Neural progenitor cell (in vitro differentiated cells): ENCODE measurements around the gene WDR5. TPM values are rescaled to one million over a fixed set of nuclear protein-coding genes. Genes with fewer than 3 reads are reported as not detected.

Experiments
- DNase-seq: peaks from one replicate; pipeline ENCODE4 v3.0.0-alpha.2; 2016; ENCODE audit warnings: low spot score
- H2AFZ ChIP-seq: fragments of 200-600 bp; sonication (generic); replicated peaks from 2 replicates; pipeline ENCODE4 v1.6.1; 2016; ENCODE audit warnings: antibody characterized with exemption
- H3F3A ChIP-seq: fragments of 200-600 bp; sonication (generic); 2 replicates; pipeline ENCODE4 v1.6.1; 2016; ENCODE audit warnings: antibody characterized with exemption, low read depth
- H3K27ac ChIP-seq: fragments of 200-600 bp; sonication (generic); 2 replicates; pipeline ENCODE4 v1.5.1; 2016; ENCODE audit warnings: mild to moderate bottlenecking
- H3K27me3 ChIP-seq: fragments of 200-600 bp; sonication (generic); 2 replicates; pipeline ENCODE4 v1.6.1; 2016; ENCODE audit warnings: mild to moderate bottlenecking, moderate library complexity
- H3K36me3 ChIP-seq: fragments of 200-600 bp; sonication (generic); 2 replicates; pipeline ENCODE4 v1.5.1; 2016
- H3K4me1 ChIP-seq: fragments of 200-600 bp; sonication (generic); 2 replicates; pipeline ENCODE4 v1.6.1; 2016; ENCODE audit warnings: mixed run types
- H3K4me2 ChIP-seq: fragments of 200-600 bp; sonication (generic); 2 replicates; pipeline ENCODE4 v1.6.1; 2016
- H3K4me3 ChIP-seq: fragments of 200-600 bp; sonication (generic); 2 replicates; pipeline ENCODE4 v1.5.1; 2016
- H3K79me2 ChIP-seq: fragments of 200-600 bp; sonication (generic); 2 replicates; pipeline ENCODE4 v1.6.1; 2016; ENCODE audit warnings: low read depth
- H3K9ac ChIP-seq: fragments of 200-600 bp; sonication (generic); 2 replicates; pipeline ENCODE4 v1.6.1; 2016
- H3K9me3 ChIP-seq: fragments of 200-600 bp; sonication (generic); 2 replicates; pipeline ENCODE4 v1.5.1; 2016; ENCODE audit warnings: low read depth
- H4K20me1 ChIP-seq: fragments of 200-600 bp; sonication (generic); 2 replicates; pipeline ENCODE4 v1.6.1; 2016; ENCODE audit warnings: low read depth
- H3K27ac Mint-ChIP-seq: 3 replicates; pipeline ENCODE4 v1.8.0; 2021; ENCODE audit warnings: mixed read lengths
- H3K27me3 Mint-ChIP-seq: 2 replicates; pipeline ENCODE4 v1.8.0; 2022; ENCODE audit warnings: low read depth, mild to moderate bottlenecking, inconsistent platforms, moderate library complexity, mixed read lengths; ENCODE audit not compliant: insufficient read depth
- H3K36me3 Mint-ChIP-seq: 3 replicates; pipeline ENCODE4 v1.8.0; 2021; ENCODE audit warnings: mixed read lengths
- H3K4me1 Mint-ChIP-seq: 3 replicates; pipeline ENCODE4 v1.8.0; 2021; ENCODE audit warnings: mixed read lengths
- H3K4me3 Mint-ChIP-seq: 3 replicates; pipeline ENCODE4 v1.8.0; 2021; ENCODE audit warnings: mild to moderate bottlenecking, moderate library complexity, mixed read lengths
- H3K9me3 Mint-ChIP-seq: 3 replicates; pipeline ENCODE4 v1.8.0; 2020; ENCODE audit warnings: mixed read lengths
- CTCF ChIP-seq: fragments of 200-600 bp; sonication (generic); IDR thresholded peaks from 2 replicates; pipeline ENCODE4 v1.5.1; 2017; ENCODE audit warnings: antibody characterized with exemption, mild to moderate bottlenecking
- EZH2 ChIP-seq: fragments of 200-600 bp; sonication (generic); IDR thresholded peaks from 2 replicates; pipeline ENCODE4 v1.6.1; 2017; ENCODE audit warnings: antibody characterized with exemption, mild to moderate bottlenecking, moderate library complexity
- EZH2phosphoT487 ChIP-seq: fragments of 200-600 bp; sonication (generic); IDR thresholded peaks from 2 replicates; pipeline ENCODE4 v1.6.1; 2017; ENCODE audit warnings: antibody characterized with exemption
- small RNA-seq: library from RNA; depleted of rRNA; stranded (forward); fragments of <200 nt; gene quantifications from one replicate; pipeline ENCODE3, GENCODE V24; 2015
- total RNA-seq: library from RNA; depleted of rRNA; stranded (reverse); fragments of >200 nt; gene quantifications from 2 replicates; pipeline ENCODE4 v1.2.3, GENCODE V29; 2015; ENCODE audit warnings: low replicate concordance

Gene WDR5
- total RNA-seq, 1 donor from 2014 or later: 26.7 TPM

- Histone ChIP-seq H3K79me2 (no peaks in the 10 kb centered on the region), H3K4me1 (peaks cover 2% of the 10 kb centered on the region), H3K9me3 (no peaks in the 10 kb centered on the region), H3K4me3 (no peak overlapping the region), H2AFZ (no peak overlapping the region), H3K4me2 (no peak overlapping the region), H3K27ac (no peak overlapping the region), H3K36me3 (no peaks in the 10 kb centered on the region), H3F3A (no peaks in the 10 kb centered on the region), H3K27me3 (no peaks in the 10 kb centered on the region), H3K9ac (no peak overlapping the region), H4K20me1 (no peaks in the 10 kb centered on the region)
- H3K4me1 Mint-ChIP-seq: peaks cover 32% of the 10 kb centered on the region
- H3K36me3 Mint-ChIP-seq: no peaks in the 10 kb centered on the region
- peak overlapping the region; percentile 82 for H3K27ac Mint-ChIP-seq
- H3K4me3 Mint-ChIP-seq: no peak overlapping the region
- no peak for DNase-seq
- H3K27me3 Mint-ChIP-seq: peaks cover 2% of the 10 kb centered on the region
- peaks cover 3% of the 10 kb centered on the region for H3K9me3 Mint-ChIP-seq
- no peak for TF ChIP-seq EZH2
- no peak for TF ChIP-seq EZH2phosphoT487
- TF ChIP-seq CTCF: no peak
Observed at GRCh38 chr9:134206311-134207300, 70.7 kb downstream of the WDR5 start.

GRCh38 chr9:134208310-134208841, 72.5 kb downstream of the WDR5 start:
- H3K4me2 ChIP-seq: no peak overlapping the region
- no peak overlapping the region for H2AFZ ChIP-seq
- no peak overlapping the region for H3K4me3 ChIP-seq
- peaks cover 13% of the 10 kb centered on the region for H3K27me3 Mint-ChIP-seq
- TF ChIP-seq CTCF (no peak), EZH2 (no peak), EZH2phosphoT487 (no peak)
- H3K4me1 ChIP-seq: peaks cover 2% of the 10 kb centered on the region
- no peaks in the 10 kb centered on the region for H3K36me3 ChIP-seq
- no peaks in the 10 kb centered on the region for H3K9me3 ChIP-seq
- no peaks in the 10 kb centered on the region for H3K36me3 Mint-ChIP-seq
- no peak overlapping the region for H3K4me3 Mint-ChIP-seq
- no peak for DNase-seq
- peaks cover 35% of the 10 kb centered on the region for H3K4me1 Mint-ChIP-seq
- no peaks in the 10 kb centered on the region for H4K20me1 ChIP-seq
- no peaks in the 10 kb centered on the region for H3F3A ChIP-seq
- H3K27me3 ChIP-seq: no peaks in the 10 kb centered on the region
- no peaks in the 10 kb centered on the region for H3K79me2 ChIP-seq
- no peak overlapping the region for H3K9ac ChIP-seq
- H3K9me3 Mint-ChIP-seq: peaks cover 5% of the 10 kb centered on the region
- H3K27ac ChIP-seq: no peak overlapping the region
- peak overlapping the region; percentile 68 for H3K27ac Mint-ChIP-seq

GRCh38 chr9:134208981-134209725, 73.3 kb downstream of the WDR5 start:
- Histone ChIP-seq H3K9me3 (no peaks in the 10 kb centered on the region), H3K36me3 (no peaks in the 10 kb centered on the region), H3K4me3 (no peak overlapping the region), H3K4me2 (no peak overlapping the region), H3K9ac (no peak overlapping the region), H3K27ac (no peak overlapping the region), H2AFZ (no peak overlapping the region), H3K79me2 (no peaks in the 10 kb centered on the region), H3K27me3 (no peaks in the 10 kb centered on the region), H3F3A (no peaks in the 10 kb centered on the region), H4K20me1 (no peaks in the 10 kb centered on the region), H3K4me1 (peaks cover 8% of the 10 kb centered on the region)
- Mint-ChIP-seq H3K4me3 (no peak overlapping the region), H3K27me3 (peaks cover 13% of the 10 kb centered on the region), H3K27ac (peak overlapping the region; percentile 11), H3K36me3 (no peaks in the 10 kb centered on the region), H3K9me3 (peaks cover 5% of the 10 kb centered on the region), H3K4me1 (peaks cover 43% of the 10 kb centered on the region)
- no peak for TF ChIP-seq CTCF
- no peak for TF ChIP-seq EZH2
- no peak for TF ChIP-seq EZH2phosphoT487
- DNase-seq: no peak

Small RNAs within 50 kb of the gene (small RNA-seq; reads per million reads assigned to genes)
- gene RNU6ATAC: 5.3 reads per million, percentile 94 among the genes with 10 or more reads in this experiment

Other genes with a start within 250 kb of the WDR5 start
- gene VAV2, start 143.8 kb upstream of the WDR5 start, total RNA-seq: 12.9 and 19.0 TPM in 2 replicates
- 19.0 and 28.3 TPM in 2 replicates for gene BRD3OS, start 110.6 kb upstream of the WDR5 start, total RNA-seq
- gene BRD3, start 68.1 kb upstream of the WDR5 start, total RNA-seq: 14.8 and 21.7 TPM in 2 replicates
- not detected in 2 replicates for gene RNU6ATAC, start 28.5 kb downstream of the WDR5 start, total RNA-seq
- gene RXRA, start 190.4 kb downstream of the WDR5 start, total RNA-seq: 11.6 and 25.5 TPM in 2 replicates